H1 (cell line): ENCODE measurements around the gene MEP1A.

Experiments
- BCL11A ChIP-seq, 2 experiments: IDR thresholded peaks; one replicate each; pipeline ENCODE4 v1.6.1; 2011; ENCODE audit warnings: low read depth in 2 of 2, low read length in 2 of 2, mild to moderate bottlenecking in 2 of 2
- CTCF ChIP-seq, 3 experiments: IDR thresholded peaks; 1 replicate in 2 of 3; 2 replicates in 1 of 3; pipeline versions ENCODE4 v1.5.1 to v1.6.1; 2011; ENCODE audit warnings: low read length in 3 of 3, mild to moderate bottlenecking in 3 of 3, inconsistent platforms in 2 of 3, low read depth in 1 of 3, moderate library complexity in 1 of 3; ENCODE audit not compliant: insufficient read depth in 1 of 3; ENCODE audit errors: control extremely low read depth in 1 of 3
- EP300 ChIP-seq, 2 experiments: IDR thresholded peaks; 1 replicate in 1 of 2; 2 replicates in 1 of 2; pipeline ENCODE4 v1.6.1; 2011 to 2012; ENCODE audit warnings: low read depth in 2 of 2, low read length in 2 of 2, mild to moderate bottlenecking in 2 of 2, borderline replicate concordance in 1 of 2, inconsistent platforms in 1 of 2, moderate library complexity in 1 of 2
- GABPA ChIP-seq: IDR thresholded peaks from 2 replicates; pipeline ENCODE4 v1.6.1; 2011; ENCODE audit warnings: mild to moderate bottlenecking, low read length, moderate library complexity, borderline replicate concordance; ENCODE audit not compliant: insufficient read depth
- JUND ChIP-seq: IDR thresholded peaks from 2 replicates; pipeline ENCODE4 v1.6.1; 2011; ENCODE audit warnings: mild to moderate bottlenecking, improper control_type of control experiment, low read length
- POLR2A ChIP-seq, 2 experiments: IDR thresholded peaks; 1 replicate in 1 of 2; 2 replicates in 1 of 2; pipeline ENCODE4 v1.6.1; 2011; ENCODE audit warnings: low read depth in 2 of 2, low read length in 2 of 2, mild to moderate bottlenecking in 2 of 2; ENCODE audit errors: control extremely low read depth in 1 of 2
- RFX5 ChIP-seq: IDR thresholded peaks from 2 replicates; pipeline ENCODE4 v1.6.1; 2011; ENCODE audit warnings: low read depth, low read length, improper control_type of control experiment, borderline replicate concordance
- SIX5 ChIP-seq: IDR thresholded peaks from 2 replicates; pipeline ENCODE4 v1.6.1; 2011; ENCODE audit warnings: mild to moderate bottlenecking, low read depth, low read length
- SP1 ChIP-seq: IDR thresholded peaks from 2 replicates; pipeline ENCODE4 v1.6.1; 2011; ENCODE audit warnings: low read depth, low read length
- TEAD4 ChIP-seq: IDR thresholded peaks from 2 replicates; pipeline ENCODE4 v1.6.1; 2012; ENCODE audit warnings: low read depth, low read length, inconsistent platforms, mixed read lengths

- TF ChIP-seq JUND (no peak), EP300 (IDR thresholded peaks at IDR 0.05; ENCODE audit: borderline replicate concordance in 1 of 2, low read depth in 2 of 2, low read length in 2 of 2) (no peak), BCL11A (IDR thresholded peaks at IDR 0.05; ENCODE audit: low read depth in 2 of 2, low read length in 2 of 2) (no peak), GABPA (no peak), POLR2A (IDR thresholded peaks at IDR 0.05; ENCODE audit: control extremely low read depth in 1 of 2, low read depth in 2 of 2, low read length in 2 of 2) (no peak), CTCF (IDR thresholded peaks at IDR 0.05; ENCODE audit: control extremely low read depth in 1 of 3, insufficient read depth in 1 of 3, low read depth in 1 of 3, low read length in 3 of 3) (no peak), TEAD4 (no peak), RFX5 (no peak), SIX5 (no peak), SP1 (no peak)
Measured at GRCh38 chr6:46867411-46867810, 74.2 kb downstream of the MEP1A start.
